Skeletal muscle satellite cell (primary cell): ENCODE measurements around the gene DVL2.
A peak's percentile ranks its signal among the peaks of the same experiment; 100 is the strongest.

Experiments used
- H3K27me3 ChIP-seq: 2 replicates; pipeline ENCODE4 v1.7.0; 2013; ENCODE audit warnings: low read length; ENCODE audit not compliant: control insufficient read depth, insufficient read depth
- H3K36me3 ChIP-seq: 2 replicates; pipeline ENCODE4 v1.7.0; 2013; ENCODE audit warnings: mild to moderate bottlenecking, control low read depth, low read length; ENCODE audit not compliant: insufficient read depth
- H3K4me1 ChIP-seq: 2 replicates; pipeline ENCODE4 v1.7.0; 2013; ENCODE audit warnings: low read length; ENCODE audit not compliant: control insufficient read depth, insufficient read depth
- H3K4me2 ChIP-seq: 2 replicates; pipeline ENCODE4 v1.7.0; 2013; ENCODE audit warnings: mild to moderate bottlenecking, low read length
- H3K4me3 ChIP-seq: 2 replicates; pipeline ENCODE4 v1.7.0; 2013; ENCODE audit warnings: low read length
- H3K9ac ChIP-seq: 2 replicates; pipeline ENCODE4 v1.7.0; 2013; ENCODE audit warnings: mild to moderate bottlenecking, low read depth, low read length, moderate library complexity
- H3K9me3 ChIP-seq: replicated peaks from 2 replicates; pipeline ENCODE4 v1.7.0; 2013; ENCODE audit warnings: mild to moderate bottlenecking, control low read depth, low read length

DVL2 gene

DNA sequence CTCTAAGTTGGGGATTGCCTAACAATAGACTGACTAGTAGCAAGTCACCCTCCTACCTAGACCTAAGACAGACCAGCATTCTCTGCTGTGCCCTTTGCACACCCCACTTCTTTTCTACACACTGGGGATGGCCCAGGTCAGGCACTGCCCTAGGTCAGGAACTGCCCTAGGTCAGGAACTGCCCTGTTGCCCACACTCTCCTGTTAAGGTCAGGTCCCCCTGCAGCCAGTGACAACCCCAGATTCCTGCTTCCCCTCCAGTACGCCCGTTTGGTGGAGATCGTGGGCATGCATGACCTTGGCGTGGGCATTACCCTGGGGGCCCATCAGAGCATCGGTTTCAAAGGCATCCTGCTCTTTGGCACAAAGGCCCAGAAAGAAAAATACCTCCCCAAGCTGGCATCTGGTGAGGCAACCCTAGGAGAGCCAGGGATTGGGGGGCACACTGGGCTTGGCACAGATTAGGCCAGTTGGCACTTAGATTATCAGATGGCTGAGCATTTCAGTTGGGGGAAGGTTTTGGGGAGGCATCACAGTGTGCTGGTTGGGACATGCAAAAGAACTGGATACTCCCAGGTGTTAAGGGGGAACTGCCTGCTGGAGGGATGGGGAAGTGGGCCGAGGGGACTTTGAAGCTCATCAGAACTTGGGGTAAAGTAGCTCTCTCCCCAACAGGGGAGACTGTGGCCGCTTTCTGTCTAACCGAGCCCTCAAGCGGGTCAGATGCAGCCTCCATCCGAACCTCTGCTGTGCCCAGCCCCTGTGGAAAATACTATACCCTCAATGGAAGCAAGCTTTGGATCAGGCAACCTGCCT lies 12.8 kb downstream of the DVL2 start:
- peak overlapping the region; percentile 95 for H3K4me3 ChIP-seq
- H3K9ac ChIP-seq: peak overlapping the region; percentile 93
- H3K9me3 ChIP-seq: no peaks in the 10 kb centered on the region
- peaks cover 36% of the 10 kb centered on the region for H3K4me1 ChIP-seq
- peak overlapping the region; percentile 90 for H3K4me2 ChIP-seq
- H3K36me3 ChIP-seq: peaks cover 40% of the 10 kb centered on the region
- no peaks in the 10 kb centered on the region for H3K27me3 ChIP-seq

DNA sequence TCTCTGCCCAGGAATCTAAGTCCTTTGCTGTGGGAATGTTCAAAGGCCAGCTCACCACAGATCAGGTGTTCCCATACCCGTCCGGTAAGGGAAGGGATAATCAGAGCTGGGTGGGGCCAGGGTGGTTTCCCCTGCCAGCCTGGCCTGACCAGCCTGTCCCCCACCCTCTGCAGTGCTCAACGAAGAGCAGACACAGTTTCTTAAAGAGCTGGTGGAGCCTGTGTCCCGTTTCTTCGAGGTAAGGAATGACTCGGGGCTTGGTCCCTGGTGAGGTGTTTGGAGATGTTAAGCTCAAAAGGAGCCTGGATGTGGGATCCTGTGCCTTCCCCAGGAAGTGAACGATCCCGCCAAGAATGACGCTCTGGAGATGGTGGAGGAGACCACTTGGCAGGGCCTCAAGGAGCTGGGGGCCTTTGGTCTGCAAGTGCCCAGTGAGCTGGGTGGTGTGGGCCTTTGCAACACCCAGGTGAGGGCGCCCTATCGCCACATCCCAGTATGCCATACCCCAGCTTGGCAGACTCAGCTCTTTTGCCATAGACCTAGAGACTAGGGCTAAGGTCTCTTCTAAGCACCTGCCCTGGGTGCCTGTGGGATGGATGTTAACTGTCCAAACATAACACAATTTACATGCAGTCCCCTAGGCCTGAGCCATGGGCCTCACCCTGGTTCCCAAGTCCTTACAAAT lies 13.6 kb downstream of the DVL2 start:
- H3K27me3 ChIP-seq: no peaks in the 10 kb centered on the region
- peak overlapping the region; percentile 90 for H3K4me2 ChIP-seq
- peaks cover 39% of the 10 kb centered on the region for H3K36me3 ChIP-seq
- H3K9ac ChIP-seq: peak overlapping the region; percentile 93
- peak overlapping the region; percentile 95 for H3K4me3 ChIP-seq
- H3K4me1 ChIP-seq: peaks cover 43% of the 10 kb centered on the region
- no peaks in the 10 kb centered on the region for H3K9me3 ChIP-seq

DNA sequence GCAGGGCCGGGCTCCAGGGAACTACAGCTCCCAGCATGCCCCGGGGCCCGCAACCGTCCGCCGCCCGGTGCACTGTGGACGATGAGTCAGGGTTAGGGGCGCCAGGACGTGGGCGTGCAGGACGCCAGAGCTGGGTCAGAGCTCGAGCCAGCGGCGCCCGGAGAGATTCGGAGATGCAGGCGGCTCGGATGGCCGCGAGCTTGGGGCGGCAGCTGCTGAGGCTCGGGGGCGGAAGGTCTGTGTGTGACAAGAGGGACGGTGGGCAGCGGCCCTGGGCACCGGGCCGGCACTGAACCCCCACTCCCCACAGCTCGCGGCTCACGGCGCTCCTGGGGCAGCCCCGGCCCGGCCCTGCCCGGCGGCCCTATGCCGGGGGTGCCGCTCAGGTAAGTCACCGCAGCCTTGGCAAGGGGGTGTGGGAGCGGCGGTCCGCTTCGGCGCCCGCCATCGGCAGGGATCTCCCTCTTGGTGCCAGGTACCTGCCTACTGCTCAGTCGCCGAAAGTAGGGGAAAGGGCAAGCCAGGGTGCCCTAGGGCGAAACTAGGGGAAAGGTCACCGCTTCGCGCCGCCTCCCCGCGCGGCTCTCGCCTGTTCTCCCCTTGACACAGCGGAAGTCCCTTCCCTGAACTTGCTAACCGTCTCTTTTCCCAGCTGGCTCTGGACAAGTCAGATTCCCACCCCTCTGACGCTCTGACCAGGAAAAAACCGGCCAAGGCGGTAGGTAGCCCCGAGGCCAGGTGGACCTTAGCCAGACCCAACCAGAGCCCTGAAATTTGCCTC lies 14.3 kb downstream of the DVL2 start, which contains the start of the genes ACADVL and DLG4:
Gene ACADVL (plus strand): TSS at position 127 of the 781 bp plus-strand sequence. CDS start 47 bp downstream, at position 174.
Gene DLG4 (minus strand): TSS at position 25 of the 781 bp plus-strand sequence.
- Histone ChIP-seq H3K9me3 (no peaks in the 10 kb centered on the region), H3K4me1 (peaks cover 49% of the 10 kb centered on the region), H3K4me3 (peak within 1 kb of the TSS; percentile 95), H3K4me2 (peak within 1 kb of the TSS; percentile 90), H3K36me3 (peaks cover 38% of the 10 kb centered on the region), H3K9ac (peak within 1 kb of the TSS; percentile 93), H3K27me3 (no peaks in the 10 kb centered on the region)

- Histone ChIP-seq H3K4me1 (peaks cover 52% of the 10 kb centered on the region), H3K9me3 (no peaks in the 10 kb centered on the region), H3K9ac (peak overlapping the region; percentile 93), H3K4me2 (peak overlapping the region; percentile 90), H3K27me3 (no peaks in the 10 kb centered on the region), H3K36me3 (peaks cover 33% of the 10 kb centered on the region), H3K4me3 (peak overlapping the region; percentile 95)
Measured at GRCh38 chr17:7219229-7219811, 15.0 kb downstream of the DVL2 start.

GRCh38 chr17:7218758-7219157 lies 15.6 kb downstream of the DVL2 start:
- peaks cover 57% of the 10 kb centered on the region for H3K4me1 ChIP-seq
- peaks cover 27% of the 10 kb centered on the region for H3K36me3 ChIP-seq
- H3K4me3 ChIP-seq: no peak overlapping the region
- peak overlapping the region; percentile 90 for H3K4me2 ChIP-seq
- no peaks in the 10 kb centered on the region for H3K9me3 ChIP-seq
- H3K9ac ChIP-seq: no peak overlapping the region
- H3K27me3 ChIP-seq: no peaks in the 10 kb centered on the region

DNA sequence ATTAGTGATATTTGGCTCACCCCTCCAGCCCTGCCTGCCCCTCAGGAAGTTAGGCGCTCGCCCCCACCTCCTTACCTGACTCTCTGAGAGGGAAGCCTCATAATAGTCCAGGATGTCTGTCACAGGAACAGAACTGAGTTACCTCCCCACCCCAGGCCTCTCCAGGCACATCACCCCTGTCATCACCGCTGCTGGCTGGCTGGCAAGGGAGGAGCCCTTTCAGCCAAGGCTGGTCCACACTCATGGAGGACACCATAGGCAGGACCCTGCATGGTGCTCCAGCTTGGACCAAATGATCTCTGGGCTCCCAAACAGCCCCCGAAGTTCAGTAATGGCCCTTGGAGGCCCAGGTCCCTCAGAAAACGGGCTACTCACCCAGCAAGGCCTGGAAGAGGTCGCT lies 16.2 kb downstream of the DVL2 start:
- Histone ChIP-seq H3K4me3 (peak overlapping the region; percentile 66), H3K36me3 (peaks cover 22% of the 10 kb centered on the region), H3K4me2 (peak overlapping the region; percentile 78), H3K4me1 (peaks cover 60% of the 10 kb centered on the region), H3K27me3 (no peaks in the 10 kb centered on the region), H3K9ac (peak overlapping the region; percentile 73), H3K9me3 (no peaks in the 10 kb centered on the region)

GRCh38 chr17:7217113-7217987 lies 17.0 kb downstream of the DVL2 start:
- Histone ChIP-seq H3K9me3 (no peaks in the 10 kb centered on the region), H3K4me3 (peak overlapping the region; percentile 72), H3K4me1 (peaks cover 60% of the 10 kb centered on the region), H3K9ac (peak overlapping the region; percentile 74), H3K36me3 (peaks cover 13% of the 10 kb centered on the region), H3K4me2 (peak overlapping the region; percentile 88), H3K27me3 (no peaks in the 10 kb centered on the region)

DNA sequence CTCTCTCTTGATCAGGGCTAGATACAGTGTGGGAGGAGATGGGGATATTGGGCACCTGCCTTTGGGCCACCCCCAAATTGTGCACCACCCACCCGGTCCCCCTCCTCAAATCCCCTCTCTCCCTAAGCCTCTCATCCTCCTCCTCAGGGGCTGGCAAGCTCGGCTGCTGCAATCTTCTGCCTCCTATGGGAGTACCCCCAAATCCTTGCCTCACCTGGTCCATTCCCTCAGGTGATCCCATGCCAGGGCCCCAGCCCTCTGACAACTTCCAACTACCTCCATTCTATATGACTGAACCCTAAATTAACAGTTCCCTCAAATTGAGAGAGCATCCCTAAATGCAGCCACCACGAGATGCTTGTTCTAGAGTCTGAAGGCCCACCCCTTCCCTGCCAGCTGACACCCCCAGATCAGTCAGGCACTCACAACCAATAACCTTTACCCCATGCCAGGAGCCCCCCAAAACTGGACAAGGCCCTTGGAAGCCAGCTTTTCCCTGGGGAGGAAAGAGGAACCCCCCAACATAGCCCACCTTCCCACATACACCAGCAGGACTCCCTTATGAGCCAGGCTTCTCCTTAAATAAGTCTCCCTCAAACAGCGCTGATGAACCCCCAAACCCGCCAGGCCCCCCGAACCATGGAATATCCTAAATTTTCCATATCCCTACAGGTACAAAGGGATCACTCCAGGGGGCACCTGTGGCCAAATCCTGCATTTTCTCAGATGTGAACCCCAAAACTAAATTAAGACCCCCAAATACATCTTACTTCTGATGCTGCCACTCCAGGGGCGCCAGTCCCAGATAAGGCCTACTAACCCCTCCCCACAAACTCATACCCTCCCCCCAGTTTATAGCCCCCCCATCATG lies 17.8 kb downstream of the DVL2 start:
- Histone ChIP-seq H3K4me2 (peak overlapping the region; percentile 88), H3K4me3 (peak overlapping the region; percentile 72), H3K9me3 (no peaks in the 10 kb centered on the region), H3K36me3 (peaks cover 5% of the 10 kb centered on the region), H3K27me3 (no peaks in the 10 kb centered on the region), H3K4me1 (peaks cover 57% of the 10 kb centered on the region), H3K9ac (peak overlapping the region; percentile 74)

- Histone ChIP-seq H3K4me3 (peak overlapping the region; percentile 72), H3K4me1 (peaks cover 50% of the 10 kb centered on the region)
Measured at GRCh38 chr17:7215652-7216180, 18.6 kb downstream of the DVL2 start.

More at GRCh38 chr17:7215652-7216180, 18.6 kb downstream of the DVL2 start:
- peak overlapping the region; percentile 74 for H3K9ac ChIP-seq
- H3K27me3 ChIP-seq: no peaks in the 10 kb centered on the region
- no peaks in the 10 kb centered on the region for H3K9me3 ChIP-seq
- H3K36me3 ChIP-seq: no peaks in the 10 kb centered on the region
- H3K4me2 ChIP-seq: peak overlapping the region; percentile 88
